ENCODE data around the gene SRF.
A peak's percentile ranks its signal among the peaks of the same experiment; 100 is the strongest.
"Not testable (repeated sequence)": the region's sequence is repeated elsewhere in the genome, so short reads cannot be mapped to it uniquely, and the experiment has no call there.

Gene SRF

GRCh38 chr6:43170931-43171706 lies at the start of gene SRF:
Gene SRF (plus strand): TSS chr6:43171269. CDS start chr6:43171657, 388 bp downstream.
- peak; percentile 99 for DNase-seq

- no peak for DNase-seq
These were observed 48.9 kb upstream of the SRF start for GRCh38 chr6:43122146-43122545.

- DNase-seq = peak; percentile 40 to 74
These were observed 47.4 kb upstream of the SRF start for GRCh38 chr6:43123461-43124314.

- no peak for DNase-seq
These were observed 46.6 kb upstream of the SRF start for GRCh38 chr6:43124481-43124880.

GRCh38 chr6:43125119-43125518 lies 46.0 kb upstream of the SRF start:
- DNase-seq = no peak

- DNase-seq = peak in 1 of 2 experiments; percentile 23
These were observed 45.5 kb upstream of the SRF start for GRCh38 chr6:43125555-43125954.

GRCh38 chr6:43127180-43127579 lies 43.9 kb upstream of the SRF start:
- no peak for DNase-seq

- DNase-seq = no peak
These were observed 43.2 kb upstream of the SRF start for GRCh38 chr6:43127877-43128276.

- DNase-seq = no peak
These were observed 42.1 kb upstream of the SRF start for GRCh38 chr6:43128926-43129325.

GRCh38 chr6:43129434-43130194 lies 41.5 kb upstream of the SRF start:
- peak; percentile 22 to 50 for DNase-seq

- DNase-seq = no peak
These were observed 40.6 kb upstream of the SRF start for GRCh38 chr6:43130429-43130828.

GRCh38 chr6:43131379-43131778 lies 39.7 kb upstream of the SRF start:
- DNase-seq = not testable (repeated sequence)

- DNase-seq = no peak
These were observed 32.8 kb upstream of the SRF start for GRCh38 chr6:43138267-43138666.

- not testable (repeated sequence) for DNase-seq
These were observed 31.1 kb upstream of the SRF start for GRCh38 chr6:43139973-43140372.

- no peak for DNase-seq
These were observed 29.4 kb upstream of the SRF start for GRCh38 chr6:43141644-43142043.

- no peak for DNase-seq
These were observed 29.0 kb upstream of the SRF start for GRCh38 chr6:43142101-43142500.

- peak; percentile 66 to 86 for DNase-seq
These were observed 27.6 kb upstream of the SRF start for GRCh38 chr6:43143235-43144128.

- DNase-seq = no peak
These were observed 26.2 kb upstream of the SRF start for GRCh38 chr6:43144879-43145278.

- DNase-seq = no peak
These were observed 24.8 kb upstream of the SRF start for GRCh38 chr6:43146261-43146660.

GRCh38 chr6:43146709-43147688 lies 24.1 kb upstream of the SRF start:
- no peak for DNase-seq
